HG03520 (cell line): ENCODE data around the gene TNFAIP8L2.

Source experiments
- ATAC-seq: cut with Tn5 transposase; IDR thresholded peaks from one replicate; pipeline ENCODE4 v1.9.1; 2021; ENCODE audit warnings: mild to moderate bottlenecking, moderate library complexity; ENCODE audit not compliant: unreplicated experiment

The TNFAIP8L2 gene

DNA sequence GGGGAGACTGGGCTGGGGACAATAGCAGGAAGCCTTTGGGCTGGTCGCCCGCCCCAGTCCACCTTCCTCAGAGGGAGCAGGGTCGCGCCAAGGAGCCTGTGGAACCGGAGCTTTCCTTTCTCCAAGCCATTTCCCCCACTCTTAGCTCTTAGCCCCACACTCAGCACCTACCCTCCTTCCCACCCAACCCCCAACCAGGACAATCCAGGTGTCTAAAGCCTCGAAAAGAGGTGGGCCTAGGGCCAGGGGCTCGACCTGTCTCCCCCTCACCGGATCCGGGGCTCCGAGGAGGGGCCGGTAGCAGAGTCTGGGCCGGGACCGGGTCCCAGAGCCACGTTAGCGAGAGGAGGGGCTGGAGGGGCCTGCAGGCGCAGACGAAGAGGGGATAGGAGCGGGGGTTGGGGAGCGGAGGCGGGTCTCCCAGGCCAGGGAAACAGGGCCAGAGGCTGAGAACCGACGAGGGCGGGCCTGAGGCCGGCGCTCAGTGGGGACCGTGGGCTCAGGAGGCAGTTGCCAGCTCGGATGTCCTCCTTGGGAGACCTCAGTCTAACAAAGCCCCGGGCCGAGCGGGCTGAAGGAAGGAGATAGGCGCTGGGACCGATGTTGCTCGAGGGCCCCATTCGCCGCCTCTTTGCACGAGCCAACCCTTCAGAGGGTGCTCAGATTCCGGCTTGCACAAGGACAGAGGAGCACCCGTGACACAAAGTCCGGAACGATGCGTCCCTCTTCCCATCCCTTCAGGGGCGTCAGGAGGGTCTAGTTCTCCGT, 11.0 kb upstream of the TNFAIP8L2 start:
- ATAC-seq: no peak

DNA sequence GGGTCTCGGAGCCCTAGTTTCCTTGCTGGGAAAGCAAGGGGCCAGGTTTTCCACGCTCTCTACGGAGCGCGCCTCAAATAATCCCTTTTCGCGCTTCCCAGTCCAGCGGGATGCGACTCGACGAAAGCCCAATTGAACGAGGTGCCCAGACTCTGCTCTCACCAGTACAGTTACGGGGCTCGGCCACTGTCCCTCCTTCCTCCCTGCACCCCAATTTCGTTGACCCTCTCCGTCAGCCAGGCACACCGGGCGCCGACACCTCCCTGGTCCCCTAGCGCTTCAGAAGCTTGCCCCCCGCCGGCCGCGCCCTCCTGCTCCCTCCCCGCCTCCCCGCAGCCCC, 10.4 kb upstream of the TNFAIP8L2 start:
- no peak for ATAC-seq

DNA sequence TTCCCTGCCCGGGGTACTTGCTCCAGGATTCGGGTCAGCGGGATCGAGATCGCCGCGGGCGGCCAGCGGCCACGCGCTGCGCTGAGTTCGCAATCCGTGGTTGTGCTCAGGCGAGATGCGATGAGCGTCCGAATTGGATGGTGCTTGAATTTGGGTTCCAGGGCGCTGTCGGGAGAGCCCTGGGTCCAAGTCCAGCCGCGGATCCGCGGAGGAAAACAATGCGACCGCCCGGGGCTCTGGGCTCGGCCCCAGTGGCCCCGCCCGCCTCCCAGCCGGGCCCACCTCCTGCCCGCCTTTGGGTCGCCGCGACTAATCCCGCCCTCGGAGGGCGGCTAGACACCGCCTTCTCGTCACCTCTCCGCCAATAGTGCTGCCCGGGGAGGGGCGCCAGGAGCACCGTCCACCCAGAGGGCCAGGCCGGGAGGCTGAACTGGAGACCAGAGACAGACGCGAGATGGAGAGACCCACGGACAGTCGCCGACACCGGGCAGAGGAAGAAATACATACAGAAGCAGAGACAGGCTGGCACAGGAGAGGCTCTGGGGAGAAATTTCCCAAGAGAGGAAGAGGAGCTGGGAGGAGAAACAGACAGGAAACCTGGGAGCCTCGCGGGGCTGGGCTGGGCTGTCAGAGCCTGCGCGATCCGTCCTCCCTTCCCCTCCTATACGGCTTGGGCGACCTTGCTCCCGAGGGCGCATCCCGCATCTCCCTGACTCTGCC, 9.9 kb upstream of the TNFAIP8L2 start, which contains the start of gene SEMA6C:
TSS of gene SEMA6C (minus strand) at position 220 of the 720 bp plus-strand sequence. CDS start 4,010 bp downstream, outside the sequence.
- peak; percentile 92 for ATAC-seq

DNA sequence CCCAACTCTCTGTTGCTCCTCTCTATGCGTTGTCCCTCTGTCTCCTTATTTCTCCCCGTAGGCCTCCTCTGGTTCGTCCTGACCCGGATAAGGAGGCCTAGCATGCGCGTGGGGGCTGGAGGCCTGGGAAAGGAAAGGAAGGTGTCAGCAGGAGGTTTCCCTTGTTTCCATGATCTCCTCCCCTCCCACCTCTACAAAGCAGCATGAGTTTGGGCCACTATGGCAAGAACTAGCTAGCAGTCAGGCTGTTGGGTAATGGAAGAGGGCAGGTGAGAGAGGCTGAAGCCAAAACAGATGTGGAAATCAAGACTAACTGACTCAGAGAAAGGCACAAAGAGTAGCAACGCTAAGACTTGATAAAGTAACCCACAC, 9.3 kb upstream of the TNFAIP8L2 start:
- no peak for ATAC-seq

DNA sequence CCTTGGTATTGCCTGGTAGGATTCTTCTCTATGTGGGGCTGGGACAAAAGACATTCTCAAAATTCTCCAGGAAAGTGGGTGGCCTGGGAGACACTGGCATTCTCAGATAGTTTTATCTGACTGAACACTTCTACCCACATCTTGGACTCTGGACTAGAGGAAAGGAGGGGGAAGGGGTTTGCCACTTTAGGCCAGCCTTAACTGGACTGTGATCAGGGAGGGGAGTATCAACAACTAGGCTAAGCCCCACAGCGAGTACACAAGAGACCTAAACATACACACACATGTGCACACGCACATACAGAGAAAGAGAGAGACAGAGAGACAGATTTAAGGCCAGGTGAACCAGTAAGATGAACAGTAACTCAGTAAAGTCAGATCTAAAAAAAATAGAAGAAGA, 8.8 kb upstream of the TNFAIP8L2 start:
- ATAC-seq: no peak

DNA sequence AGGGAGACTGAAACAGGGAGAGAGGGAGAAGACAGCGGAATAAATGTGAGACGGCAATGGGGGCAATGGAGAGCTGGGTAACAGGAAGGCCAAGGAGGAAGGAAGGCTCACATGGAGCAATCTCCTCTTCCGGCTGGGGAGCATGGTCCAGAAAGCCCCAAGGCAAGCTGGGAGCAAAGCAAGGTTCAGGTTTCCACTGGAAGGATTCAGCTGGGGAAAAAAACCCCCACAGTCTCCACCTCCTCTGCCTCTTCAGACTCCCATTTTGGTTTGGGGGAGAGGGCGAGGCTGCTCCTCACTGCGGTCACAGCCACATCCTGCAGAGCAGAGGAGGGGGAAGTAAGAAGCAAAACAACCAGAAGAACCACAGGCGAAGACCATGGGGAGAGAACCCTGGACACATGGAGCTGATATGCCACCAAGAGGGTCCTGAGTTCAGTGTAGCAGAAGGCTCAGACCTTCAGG, 650 bp downstream of the TNFAIP8L2 start:
- ATAC-seq: no peak

DNA sequence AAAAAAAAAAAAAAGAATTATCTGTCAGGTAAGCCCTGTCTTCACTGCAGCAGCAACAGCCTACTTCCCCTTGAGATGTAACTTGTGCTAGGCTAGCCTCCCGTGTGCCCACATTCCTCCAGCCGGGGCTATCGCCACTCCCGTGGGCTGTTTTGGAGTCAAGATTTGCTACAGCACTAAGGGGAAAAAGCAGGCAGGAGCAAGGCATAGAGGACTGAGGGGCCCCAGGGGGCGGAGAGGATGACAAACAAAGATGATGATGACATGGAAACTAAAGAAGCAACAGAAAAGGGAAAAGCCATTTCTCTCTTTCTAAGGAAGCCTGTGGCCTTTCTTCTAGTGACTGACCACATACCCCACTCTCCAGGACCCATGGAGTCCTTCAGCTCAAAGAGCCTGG, 1.9 kb downstream of the TNFAIP8L2 start:
- ATAC-seq: no peak

DNA sequence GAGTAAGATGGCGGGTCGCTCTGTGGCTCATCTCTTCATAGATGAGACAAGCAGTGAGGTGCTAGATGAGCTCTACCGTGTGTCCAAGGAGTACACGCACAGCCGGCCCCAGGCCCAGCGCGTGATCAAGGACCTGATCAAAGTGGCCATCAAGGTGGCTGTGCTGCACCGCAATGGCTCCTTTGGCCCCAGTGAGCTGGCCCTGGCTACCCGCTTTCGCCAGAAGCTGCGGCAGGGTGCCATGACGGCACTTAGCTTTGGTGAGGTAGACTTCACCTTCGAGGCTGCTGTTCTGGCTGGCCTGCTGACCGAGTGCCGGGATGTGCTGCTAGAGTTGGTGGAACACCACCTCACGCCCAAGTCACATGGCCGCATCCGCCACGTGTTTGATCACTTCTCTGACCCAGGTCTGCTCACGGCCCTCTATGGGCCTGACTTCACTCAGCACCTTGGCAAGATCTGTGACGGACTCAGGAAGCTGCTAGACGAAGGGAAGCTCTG, 2.4 kb downstream of the TNFAIP8L2 start:
- ATAC-seq: no peak

DNA sequence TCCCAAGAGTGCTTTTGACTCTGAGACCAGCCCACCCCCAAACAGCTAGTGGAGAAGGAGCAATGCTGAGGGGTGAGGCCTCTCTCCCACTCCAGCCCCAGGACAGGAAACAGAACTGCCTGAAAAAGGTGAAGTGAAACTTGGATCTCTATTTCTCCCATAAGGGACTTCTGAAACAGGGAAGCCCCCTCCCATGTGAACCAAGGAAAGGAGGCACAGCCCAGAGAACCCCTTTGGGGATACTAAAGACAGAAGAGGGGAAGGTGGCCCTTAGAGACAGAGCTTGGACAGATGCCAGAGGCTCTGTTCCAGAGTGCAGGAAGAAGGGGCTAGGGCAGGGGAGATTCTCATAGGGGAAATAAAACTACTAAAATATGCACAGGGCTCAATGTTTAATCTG, 2.9 kb downstream of the TNFAIP8L2 start:
- ATAC-seq: no peak

DNA sequence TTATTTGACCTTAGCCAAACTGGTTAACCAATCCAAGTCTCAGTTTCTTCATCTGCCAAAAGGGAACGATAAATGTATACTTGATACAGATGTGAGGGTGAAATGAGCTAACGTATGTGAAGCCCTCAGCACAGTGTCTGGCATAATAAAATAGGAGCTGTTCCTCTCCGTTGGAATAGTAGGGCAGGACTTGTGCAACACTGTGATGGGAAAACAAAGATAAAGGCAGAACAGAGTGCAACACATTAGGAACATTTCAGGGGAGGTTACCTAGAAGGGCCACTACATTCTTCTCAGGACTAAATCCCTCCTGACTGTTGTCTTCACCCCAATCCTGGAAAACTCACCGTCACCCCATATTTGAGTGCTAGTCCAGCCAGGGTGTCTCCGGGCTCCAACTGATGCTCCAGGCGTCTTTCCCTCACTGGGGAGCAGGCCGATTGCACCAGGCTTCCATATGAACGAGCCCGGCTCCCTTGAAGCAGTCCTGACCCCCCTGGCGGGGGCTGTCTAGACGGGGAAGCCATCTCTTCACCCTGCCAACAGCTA, 8.4 kb downstream of the TNFAIP8L2 start:
- no peak for ATAC-seq

DNA sequence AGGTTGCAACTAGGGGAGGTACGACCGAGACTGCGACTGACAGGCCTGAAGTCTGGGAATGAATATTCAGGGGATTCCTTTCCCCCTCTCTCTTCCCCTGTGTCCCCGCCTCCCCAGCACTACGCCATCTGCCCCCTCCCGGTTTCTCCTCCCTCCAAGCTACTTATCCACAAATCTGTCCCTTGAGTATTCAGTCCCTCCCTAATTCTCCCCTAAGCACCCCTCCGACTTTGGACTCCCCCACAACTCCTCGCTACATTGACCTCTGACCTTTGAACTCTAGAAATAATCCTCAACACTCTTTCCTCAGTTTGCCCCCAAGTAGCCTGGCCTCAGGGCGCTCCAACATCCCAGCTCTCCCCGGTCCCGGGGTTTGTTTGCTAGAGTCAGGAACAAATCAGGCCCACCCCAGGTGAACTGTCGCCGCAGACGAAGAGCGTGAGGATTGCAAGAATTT, 8.9 kb downstream of the TNFAIP8L2 start:
- no peak for ATAC-seq

DNA sequence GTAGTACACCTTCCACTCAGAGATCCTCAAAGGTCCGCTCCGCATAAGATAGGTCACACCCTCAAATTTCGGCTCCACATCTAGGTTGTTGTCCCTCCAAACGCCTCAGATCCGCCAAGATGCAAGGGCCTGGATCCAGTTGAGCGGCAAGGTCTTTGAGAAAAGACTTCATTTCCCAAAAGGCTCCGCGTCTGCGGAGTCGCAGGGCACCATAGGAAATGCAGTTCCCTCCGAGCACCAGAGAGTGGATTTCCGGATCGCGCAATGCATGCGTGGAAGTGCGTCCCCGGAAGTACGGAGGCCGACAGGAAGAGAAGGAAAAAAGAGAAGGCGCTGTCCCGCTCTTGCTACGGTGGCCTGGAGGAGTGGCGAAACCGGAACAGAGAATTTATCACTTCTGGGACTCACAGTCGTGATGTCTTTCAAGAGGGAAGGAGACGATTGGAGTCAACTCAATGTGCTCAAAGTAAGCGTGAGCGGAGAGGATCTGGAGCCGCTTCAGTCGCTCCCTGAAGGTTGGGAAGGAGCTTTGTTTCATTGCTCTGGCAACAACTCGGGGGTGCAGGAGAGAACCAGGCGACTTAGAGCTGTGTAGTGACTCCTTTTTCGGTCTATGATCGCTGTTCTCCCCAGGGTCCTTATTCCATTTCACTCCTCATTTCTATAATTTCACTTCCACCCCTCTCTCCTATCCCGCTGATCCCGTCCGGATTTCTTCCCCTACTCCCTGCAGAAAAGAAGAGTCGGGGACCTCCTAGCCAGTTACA, 9.5 kb downstream of the TNFAIP8L2 start, which contains the start of the genes LYSMD1 and SCNM1:
TSS of gene LYSMD1 (minus strand) at position 165 of the 767 bp plus-strand sequence. CDS start 644 bp downstream, outside the sequence.
TSS of gene SCNM1 (plus strand) at position 407 of the 767 bp plus-strand sequence. CDS start at position 416, 9 bp downstream.
- ATAC-seq: peak; percentile 85

DNA sequence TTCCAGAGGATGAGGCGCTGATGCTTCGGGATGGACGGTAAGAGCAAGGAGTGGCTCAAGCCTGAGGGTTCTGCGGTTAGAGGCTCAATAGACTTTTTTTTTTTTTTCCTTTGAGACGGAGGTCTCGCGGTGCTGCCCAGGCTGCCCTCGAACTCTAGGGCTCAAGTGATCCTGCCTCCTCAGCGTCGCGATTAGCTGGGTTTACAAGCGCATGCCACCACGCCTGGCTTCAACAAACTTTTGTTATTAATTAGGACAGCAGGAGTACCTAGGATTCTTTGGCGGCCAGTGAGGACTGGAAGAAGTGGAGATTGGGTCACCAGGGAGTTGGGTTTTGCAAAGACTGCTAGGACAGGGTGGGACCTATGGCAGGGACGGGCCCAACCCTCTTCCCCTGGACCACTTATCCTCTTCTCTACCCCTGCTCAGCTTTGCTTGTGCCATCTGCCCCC, 10.1 kb downstream of the TNFAIP8L2 start:
- ATAC-seq: no peak

DNA sequence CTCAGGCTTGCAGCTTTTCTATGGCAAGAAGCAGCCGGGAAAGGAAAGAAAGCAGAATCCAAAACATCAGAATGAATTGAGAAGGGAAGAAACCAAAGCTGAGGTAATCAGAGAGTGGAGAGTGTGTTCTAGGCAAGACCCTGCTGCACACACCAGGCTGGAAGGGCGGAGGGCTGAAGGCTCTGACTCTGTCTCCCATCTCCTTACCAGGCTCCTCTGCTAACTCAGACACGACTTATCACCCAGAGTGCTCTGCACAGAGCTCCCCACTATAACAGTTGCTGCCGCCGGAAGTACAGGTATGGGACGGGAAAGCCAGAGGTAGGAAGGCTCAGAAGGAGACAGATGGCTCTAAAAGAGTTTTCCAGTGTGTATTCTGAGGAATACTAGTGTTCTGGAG, 10.7 kb downstream of the TNFAIP8L2 start:
- ATAC-seq: no peak

DNA sequence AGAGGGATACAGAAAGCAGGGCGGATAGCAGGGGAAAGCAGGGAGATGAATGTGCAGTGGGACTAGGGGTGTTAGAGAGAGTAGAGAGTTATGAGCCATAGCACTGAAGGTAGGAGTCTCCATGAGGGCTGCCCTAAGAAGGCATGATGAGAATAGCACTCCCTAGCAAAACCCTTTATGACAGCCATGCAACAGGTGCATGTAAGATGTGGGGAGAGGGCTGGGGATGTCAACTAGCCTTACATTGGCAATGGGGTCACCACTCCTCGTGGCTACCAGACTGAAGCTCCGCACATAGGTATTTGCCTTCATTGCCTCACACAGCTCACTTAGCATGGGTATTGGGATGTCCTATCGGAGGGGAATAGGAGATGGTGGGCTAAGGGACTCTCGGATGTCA, 14.7 kb downstream of the TNFAIP8L2 start:
- no peak for ATAC-seq

DNA sequence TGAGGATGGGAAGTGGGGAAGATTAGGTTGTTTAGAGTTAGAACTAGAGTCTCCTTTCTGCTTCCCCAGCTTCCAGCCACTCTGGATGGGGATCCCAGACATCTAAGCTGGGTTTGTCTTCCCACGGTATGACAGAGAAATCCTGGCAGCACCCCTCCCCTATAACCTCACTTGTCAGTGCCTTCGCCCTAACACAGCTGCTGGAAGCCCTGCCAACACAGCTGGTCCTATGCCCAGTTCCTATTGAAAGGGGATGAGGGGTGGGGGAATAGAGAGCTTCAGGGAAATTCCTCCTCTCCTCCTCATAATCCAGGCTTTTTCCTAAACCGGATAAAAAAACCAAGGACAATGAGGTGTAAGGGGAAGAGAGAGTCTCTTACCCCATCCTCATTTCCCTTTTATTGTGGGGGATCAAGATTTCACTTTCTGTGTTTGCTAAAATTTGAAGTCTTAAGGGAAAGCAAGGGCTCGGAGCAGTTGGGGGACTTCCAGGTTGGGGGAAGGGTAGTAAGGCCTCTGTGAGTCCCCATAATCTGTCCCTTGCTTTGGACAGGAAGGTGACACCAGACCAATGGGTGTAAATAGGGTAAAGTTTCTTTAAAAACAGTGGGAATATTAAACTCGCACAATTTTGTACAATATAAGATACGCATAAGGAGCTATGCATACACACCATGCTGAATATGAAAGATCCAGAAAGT, 18.7 kb downstream of the TNFAIP8L2 start:
- ATAC-seq: no peak

DNA sequence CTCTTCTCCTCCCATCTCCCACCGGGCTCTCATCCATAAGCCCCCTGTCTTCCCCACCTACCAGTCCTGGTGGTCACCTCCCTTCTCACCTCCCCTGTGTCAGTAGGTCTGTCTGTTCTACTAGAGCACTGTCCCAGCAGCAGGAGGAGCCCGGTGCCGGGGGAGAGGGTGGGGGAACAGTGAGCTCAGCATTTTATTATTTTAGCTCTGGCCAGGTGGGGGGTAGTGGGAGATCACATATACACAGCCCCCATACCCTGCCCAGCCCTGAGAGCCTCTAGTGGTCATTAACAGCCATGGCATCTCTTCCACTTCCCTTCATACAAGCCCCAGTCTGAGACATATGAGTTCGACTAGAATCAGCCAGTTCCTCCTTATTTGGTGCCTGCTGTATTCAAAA, 19.4 kb downstream of the TNFAIP8L2 start, which contains the start of gene TMOD4:
TSS of gene TMOD4 (minus strand) at position 119 of the 400 bp plus-strand sequence. CDS start 1,106 bp downstream, outside the sequence.
- ATAC-seq: no peak

DNA sequence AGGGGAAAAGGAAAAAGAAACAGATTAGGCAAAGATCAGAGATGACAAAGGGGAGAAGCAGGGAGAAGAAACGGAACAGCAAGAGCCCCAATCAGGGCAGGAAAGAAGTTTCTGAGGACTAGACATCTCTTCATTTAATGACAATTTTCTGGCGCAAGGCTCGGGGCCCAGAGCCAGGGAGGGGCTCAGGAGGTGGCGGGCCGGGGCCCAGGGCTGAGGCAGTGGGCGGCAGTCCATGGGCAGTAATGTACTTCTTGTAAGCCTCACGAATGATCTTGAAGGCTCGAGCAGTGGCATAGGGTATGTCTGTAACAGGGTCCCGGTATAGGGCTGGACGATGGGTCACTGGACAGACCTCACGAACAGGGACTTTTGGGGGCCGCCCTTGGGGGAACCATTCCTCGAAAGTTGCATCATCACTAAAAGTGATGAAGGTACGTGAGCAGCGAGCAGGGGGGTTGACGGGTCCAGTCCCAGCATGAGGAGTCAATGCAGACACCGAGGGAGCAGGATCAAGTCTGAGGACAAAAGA, 20.1 kb downstream of the TNFAIP8L2 start:
- no peak for ATAC-seq

DNA sequence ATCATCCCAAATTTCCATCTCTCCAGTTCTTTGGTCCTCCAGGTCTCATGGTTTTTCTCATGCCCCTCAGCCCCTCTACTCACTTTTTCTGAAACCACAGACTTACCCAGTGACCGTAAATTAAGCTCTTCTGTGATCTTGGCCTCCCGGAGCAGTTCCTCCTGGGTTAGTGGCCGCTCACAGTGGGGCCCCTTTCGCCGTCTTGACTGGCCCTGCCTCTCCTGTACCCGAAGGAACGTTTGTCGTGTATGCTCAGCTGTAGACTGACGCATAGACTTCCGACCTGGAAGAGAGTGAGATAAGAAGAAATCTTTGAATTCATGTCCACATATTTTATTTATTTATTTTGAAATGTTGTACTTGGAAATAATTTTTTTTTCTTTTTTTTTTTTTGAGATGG, 27.8 kb downstream of the TNFAIP8L2 start:
- no peak for ATAC-seq

DNA sequence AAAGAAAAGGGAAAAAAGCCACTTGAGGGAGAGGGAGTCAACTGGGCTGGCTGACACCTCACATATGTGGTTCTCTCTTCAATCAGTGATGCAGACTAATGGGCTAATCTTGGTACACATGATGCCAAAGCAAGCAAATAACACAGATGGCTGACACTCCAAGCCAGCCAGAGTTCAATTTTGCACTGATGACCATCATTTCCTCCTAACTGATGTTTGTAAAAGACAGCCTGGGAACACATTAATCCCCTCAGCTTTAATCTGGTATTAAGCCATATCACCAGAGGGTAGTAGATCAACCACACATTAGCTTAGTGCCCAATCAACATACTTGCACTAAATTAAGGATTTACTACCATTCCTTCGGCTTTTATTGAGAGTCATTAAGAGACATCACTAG, 30.8 kb downstream of the TNFAIP8L2 start:
- no peak for ATAC-seq
